IPS-15b (cell line): Measurements from ENCODE around the gene BCAS3.
"Not testable (repeated sequence)": the region's sequence is repeated elsewhere in the genome, so short reads cannot be mapped to it uniquely, and the experiment has no call there.

ENCODE experiments used
- H3K27me3 ChIP-seq: one replicate; pipeline ENCODE4 v1.6.1; 2013; ENCODE audit warnings: low read length; ENCODE audit not compliant: control insufficient read depth, insufficient read depth
- H3K36me3 ChIP-seq: one replicate; pipeline ENCODE4 v1.6.1; 2013; ENCODE audit warnings: low read length; ENCODE audit not compliant: control insufficient read depth, insufficient read depth
- H3K4me1 ChIP-seq: one replicate; pipeline ENCODE4 v1.6.1; 2013; ENCODE audit warnings: mild to moderate bottlenecking, low read length; ENCODE audit not compliant: control insufficient read depth, insufficient read depth
- H3K4me3 ChIP-seq: one replicate; pipeline ENCODE4 v1.5.1; 2013; ENCODE audit warnings: low read depth, low read length
- H3K9ac ChIP-seq: one replicate; pipeline ENCODE4 v1.6.1; 2013; ENCODE audit warnings: low read depth, mild to moderate bottlenecking, low read length
- H3K9me3 ChIP-seq: one replicate; pipeline ENCODE4 v1.6.1; 2013; ENCODE audit warnings: mild to moderate bottlenecking, low read length; ENCODE audit not compliant: control insufficient read depth, insufficient read depth

The BCAS3 gene

GRCh38 chr17:60804831-60805230 lies 127.2 kb downstream of the BCAS3 start:
- no peaks in the 10 kb centered on the region for H3K4me1 ChIP-seq
- H3K4me3 ChIP-seq: no peak overlapping the region
- H3K27me3 ChIP-seq: no peaks in the 10 kb centered on the region
- H3K9ac ChIP-seq: no peak overlapping the region
- no peaks in the 10 kb centered on the region for H3K9me3 ChIP-seq
- H3K36me3 ChIP-seq: no peaks in the 10 kb centered on the region

- H3K9ac ChIP-seq: no peak overlapping the region
- no peaks in the 10 kb centered on the region for H3K4me1 ChIP-seq
- H3K27me3 ChIP-seq: no peaks in the 10 kb centered on the region
- no peak overlapping the region for H3K4me3 ChIP-seq
- no peaks in the 10 kb centered on the region for H3K9me3 ChIP-seq
- no peaks in the 10 kb centered on the region for H3K36me3 ChIP-seq
These were observed 131.8 kb downstream of the BCAS3 start for GRCh38 chr17:60809421-60809820.

DNA sequence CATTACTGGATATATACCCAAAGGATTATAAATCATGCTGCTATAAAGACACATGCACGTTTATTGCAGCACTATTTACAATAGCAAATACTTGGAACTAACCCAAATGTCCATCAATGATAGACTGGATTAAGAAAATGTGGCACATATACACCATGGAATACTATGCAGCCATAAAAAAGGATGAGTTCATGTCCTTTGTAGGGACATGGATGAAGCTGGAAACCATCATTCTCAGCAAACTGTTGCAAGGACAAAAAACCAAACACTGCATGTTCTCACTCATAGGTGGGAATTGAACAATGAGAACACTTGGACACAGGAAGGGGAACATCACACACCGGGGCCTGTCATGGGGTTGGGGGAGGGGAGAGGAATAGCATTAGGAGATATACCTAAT lies 137.3 kb downstream of the BCAS3 start:
- H3K27me3 ChIP-seq, H3K9ac ChIP-seq, H3K4me3 ChIP-seq, H3K36me3 ChIP-seq, H3K4me1 ChIP-seq, H3K9me3 ChIP-seq: not testable (repeated sequence)

- no peaks in the 10 kb centered on the region for H3K27me3 ChIP-seq
- no peaks in the 10 kb centered on the region for H3K36me3 ChIP-seq
- no peak overlapping the region for H3K9ac ChIP-seq
- no peak overlapping the region for H3K4me3 ChIP-seq
- no peaks in the 10 kb centered on the region for H3K9me3 ChIP-seq
- peaks cover 3% of the 10 kb centered on the region for H3K4me1 ChIP-seq
These were observed 139.5 kb downstream of the BCAS3 start for GRCh38 chr17:60817192-60817591.

DNA sequence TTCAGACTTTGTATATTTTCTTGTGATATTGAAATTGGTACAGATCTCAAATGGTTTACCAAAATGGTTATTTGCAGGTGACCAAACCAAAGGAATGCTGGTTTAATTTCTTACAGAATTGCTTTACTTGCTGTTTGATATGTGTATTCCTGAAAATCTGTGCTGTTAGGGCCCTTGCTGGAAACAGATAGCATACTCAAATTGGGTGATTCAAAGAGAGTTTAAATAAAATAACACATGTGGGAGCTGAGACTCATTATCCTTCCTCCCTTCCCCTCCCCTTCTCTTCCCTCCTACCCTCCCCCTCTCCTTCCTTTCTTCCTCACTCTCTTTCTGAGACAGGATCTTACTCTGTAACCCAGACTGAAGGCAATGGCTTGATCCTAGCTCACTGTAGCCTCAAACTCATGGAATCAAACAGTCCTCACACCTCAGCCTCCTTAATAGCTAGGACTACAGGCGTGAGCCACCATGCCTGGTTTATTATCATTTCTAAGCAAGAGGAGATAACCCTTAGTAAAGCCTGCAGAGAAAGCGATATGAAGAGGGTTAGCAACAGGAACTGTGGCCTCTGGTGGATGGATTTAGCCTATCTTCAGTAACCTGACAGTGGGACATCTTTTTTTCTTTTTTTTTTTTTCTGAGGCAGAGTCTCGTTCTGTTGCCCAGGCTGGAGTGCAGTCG lies 141.9 kb downstream of the BCAS3 start:
- no peak overlapping the region for H3K4me3 ChIP-seq
- H3K27me3 ChIP-seq: no peaks in the 10 kb centered on the region
- peaks cover 3% of the 10 kb centered on the region for H3K4me1 ChIP-seq
- H3K9ac ChIP-seq: no peak overlapping the region
- no peaks in the 10 kb centered on the region for H3K36me3 ChIP-seq
- no peaks in the 10 kb centered on the region for H3K9me3 ChIP-seq

- Histone ChIP-seq H3K9ac (no peak overlapping the region), H3K36me3 (no peaks in the 10 kb centered on the region), H3K27me3 (no peaks in the 10 kb centered on the region), H3K4me1 (peaks cover 3% of the 10 kb centered on the region), H3K9me3 (no peaks in the 10 kb centered on the region), H3K4me3 (no peak overlapping the region)
These were observed 145.9 kb downstream of the BCAS3 start for GRCh38 chr17:60823515-60823914.

GRCh38 chr17:60825351-60825750 lies 147.7 kb downstream of the BCAS3 start:
- no peak overlapping the region for H3K4me3 ChIP-seq
- H3K36me3 ChIP-seq: no peaks in the 10 kb centered on the region
- H3K9me3 ChIP-seq: no peaks in the 10 kb centered on the region
- H3K27me3 ChIP-seq: no peaks in the 10 kb centered on the region
- no peaks in the 10 kb centered on the region for H3K4me1 ChIP-seq
- no peak overlapping the region for H3K9ac ChIP-seq

GRCh38 chr17:60827943-60828342 lies 150.3 kb downstream of the BCAS3 start:
- Histone ChIP-seq H3K4me1 (no peaks in the 10 kb centered on the region), H3K36me3 (no peaks in the 10 kb centered on the region), H3K27me3 (no peaks in the 10 kb centered on the region), H3K9ac (no peak overlapping the region), H3K4me3 (no peak overlapping the region), H3K9me3 (no peaks in the 10 kb centered on the region)

DNA sequence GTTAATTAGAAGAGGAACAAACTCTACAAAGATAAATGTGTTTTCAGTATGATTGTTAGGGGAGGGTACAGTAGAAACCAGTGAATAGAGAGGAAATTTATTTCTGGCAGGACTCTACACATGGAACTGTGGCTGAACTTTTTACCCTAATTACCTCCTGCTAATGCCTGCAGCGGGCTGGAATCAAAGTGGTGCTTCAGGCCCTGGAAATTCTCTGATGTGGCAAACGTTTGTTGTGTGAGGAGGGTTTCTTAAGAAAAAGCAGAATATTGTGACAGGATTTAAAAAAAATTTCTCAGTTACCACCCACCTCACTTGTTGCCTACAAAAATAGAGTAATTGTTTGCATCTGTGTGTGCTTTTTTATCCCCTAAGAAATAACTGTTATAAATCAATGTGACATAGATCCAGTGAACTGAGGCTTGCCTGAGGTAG lies 154.5 kb downstream of the BCAS3 start:
- Histone ChIP-seq H3K36me3 (no peaks in the 10 kb centered on the region), H3K9ac (no peak overlapping the region), H3K27me3 (no peaks in the 10 kb centered on the region), H3K9me3 (no peaks in the 10 kb centered on the region), H3K4me1 (no peaks in the 10 kb centered on the region), H3K4me3 (no peak overlapping the region)

DNA sequence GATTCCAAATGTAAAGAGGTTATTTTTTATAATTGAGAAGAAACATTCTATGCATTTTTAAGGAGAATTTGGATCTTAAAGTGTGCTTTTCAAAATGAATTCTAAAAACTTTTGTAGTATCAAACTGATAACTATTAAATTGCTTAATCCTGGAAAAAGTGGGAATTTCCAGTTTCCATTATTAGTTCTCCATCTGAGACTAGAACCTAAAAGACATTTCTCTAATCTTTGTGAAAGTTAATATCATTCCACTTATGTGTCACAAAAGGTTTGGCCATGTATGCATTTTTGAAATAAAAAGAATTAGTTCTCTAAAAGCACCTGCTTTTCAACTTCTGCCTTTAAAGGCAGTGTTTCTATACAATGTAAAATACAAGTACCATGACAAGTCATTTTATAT lies 155.0 kb downstream of the BCAS3 start:
- H3K36me3 ChIP-seq: no peaks in the 10 kb centered on the region
- no peaks in the 10 kb centered on the region for H3K27me3 ChIP-seq
- no peak overlapping the region for H3K9ac ChIP-seq
- H3K4me1 ChIP-seq: no peaks in the 10 kb centered on the region
- H3K9me3 ChIP-seq: no peaks in the 10 kb centered on the region
- no peak overlapping the region for H3K4me3 ChIP-seq

GRCh38 chr17:60840456-60840855 lies 162.8 kb downstream of the BCAS3 start:
- Histone ChIP-seq H3K27me3 (no peaks in the 10 kb centered on the region), H3K4me1 (no peaks in the 10 kb centered on the region), H3K9me3 (no peaks in the 10 kb centered on the region), H3K4me3 (no peak overlapping the region), H3K36me3 (no peaks in the 10 kb centered on the region), H3K9ac (no peak overlapping the region)

DNA sequence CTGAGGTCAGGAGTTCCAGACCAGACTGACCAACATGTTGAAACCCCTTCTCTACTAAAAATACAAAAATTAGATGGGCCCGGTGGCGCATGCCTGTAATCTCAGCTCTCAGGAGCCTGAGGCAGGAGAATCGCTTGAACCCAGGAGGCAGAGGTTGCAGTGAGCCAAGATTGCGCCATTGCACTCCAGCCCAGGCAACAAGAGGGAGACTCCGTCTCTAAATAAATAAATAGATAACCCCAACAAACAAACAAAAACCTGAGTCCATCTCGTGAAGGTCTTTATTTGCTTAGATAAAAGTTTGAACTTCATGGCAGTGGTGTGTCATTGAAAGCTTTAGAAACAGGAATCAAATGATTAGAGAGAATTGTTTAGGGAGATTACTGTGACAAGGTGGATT lies 167.4 kb downstream of the BCAS3 start:
- no peaks in the 10 kb centered on the region for H3K36me3 ChIP-seq
- no peaks in the 10 kb centered on the region for H3K27me3 ChIP-seq
- no peaks in the 10 kb centered on the region for H3K9me3 ChIP-seq
- no peak overlapping the region for H3K4me3 ChIP-seq
- no peak overlapping the region for H3K9ac ChIP-seq
- H3K4me1 ChIP-seq: no peaks in the 10 kb centered on the region
